Measurements from ENCODE around the gene SMC1A. TPM values are rescaled to one million over a fixed set of nuclear protein-coding genes. Genes with fewer than 3 reads are reported as not detected.

SMC1A gene
- polyA plus RNA-seq, 1 donor (not counting 4 experiments of a cell fraction or from before 2014, with no cell fraction given): 24.2 TPM

GRCh38 chrX:53379008-53379710 lies 43.3 kb downstream of the SMC1A start:
- dilution Hi-C loops (cut with MboI; ENCODE audit: extremely low pct_ligation_motif_present, low sequenced_read_pairs): no loop called here
- Histone ChIP-seq H3K27me3 (ENCODE audit: control insufficient read depth, extremely low read depth, insufficient read depth, low read length) (no peaks in the 10 kb centered on the region), H3K79me2 (ENCODE audit: control insufficient read depth, insufficient read depth, low read length) (no peaks in the 10 kb centered on the region), H3K9me1 (ENCODE audit: control insufficient read depth, extremely low read depth, insufficient read depth, low read length) (no peaks in the 10 kb centered on the region), H3K27ac (ENCODE audit: control insufficient read depth, insufficient read depth, low read length) (no peak overlapping the region), H4K20me1 (ENCODE audit: control insufficient read depth, extremely low read depth, insufficient read depth, low read length) (no peaks in the 10 kb centered on the region), H3K4me3 (ENCODE audit: control insufficient read depth in 2 of 3, extremely low read depth in 1 of 3, insufficient read depth in 2 of 3, low read depth in 1 of 3, low read length in 3 of 3) (no peak overlapping the region), H3K36me3 (ENCODE audit: control insufficient read depth in 2 of 2, extremely low read depth in 1 of 2, insufficient read depth in 2 of 2, low read length in 2 of 2) (peaks cover 17 to 38% of the 10 kb centered on the region in 2 experiments), H3K9me3 (ENCODE audit: control insufficient read depth, low read depth, low read length) (no peaks in the 10 kb centered on the region), H3K4me2 (ENCODE audit: control insufficient read depth, extremely low read depth, insufficient read depth, low read depth, low read length) (no peak overlapping the region), H3K4me1 (ENCODE audit: control insufficient read depth, extremely low read depth, insufficient read depth, low read length) (peaks cover 13% of the 10 kb centered on the region), H3K9ac (ENCODE audit: control insufficient read depth, extremely low read depth, insufficient read depth, low read length) (no peak overlapping the region), H2AFZ (ENCODE audit: control insufficient read depth, low read length) (no peak overlapping the region)
- no peak for TF ChIP-seq EZH2 (IDR thresholded peaks at IDR 0.05; ENCODE audit: low read length)
- TF ChIP-seq, protein P1, sequence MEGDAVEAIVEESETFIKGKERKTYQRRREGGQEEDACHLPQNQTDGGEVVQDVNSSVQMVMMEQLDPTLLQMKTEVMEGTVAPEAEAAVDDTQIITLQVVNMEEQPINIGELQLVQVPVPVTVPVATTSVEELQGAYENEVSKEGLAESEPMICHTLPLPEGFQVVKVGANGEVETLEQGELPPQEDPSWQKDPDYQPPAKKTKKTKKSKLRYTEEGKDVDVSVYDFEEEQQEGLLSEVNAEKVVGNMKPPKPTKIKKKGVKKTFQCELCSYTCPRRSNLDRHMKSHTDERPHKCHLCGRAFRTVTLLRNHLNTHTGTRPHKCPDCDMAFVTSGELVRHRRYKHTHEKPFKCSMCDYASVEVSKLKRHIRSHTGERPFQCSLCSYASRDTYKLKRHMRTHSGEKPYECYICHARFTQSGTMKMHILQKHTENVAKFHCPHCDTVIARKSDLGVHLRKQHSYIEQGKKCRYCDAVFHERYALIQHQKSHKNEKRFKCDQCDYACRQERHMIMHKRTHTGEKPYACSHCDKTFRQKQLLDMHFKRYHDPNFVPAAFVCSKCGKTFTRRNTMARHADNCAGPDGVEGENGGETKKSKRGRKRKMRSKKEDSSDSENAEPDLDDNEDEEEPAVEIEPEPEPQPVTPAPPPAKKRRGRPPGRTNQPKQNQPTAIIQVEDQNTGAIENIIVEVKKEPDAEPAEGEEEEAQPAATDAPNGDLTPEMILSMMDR (optimal IDR thresholded peaks at IDR 0.05 in 1 of 3, IDR thresholded peaks at IDR 0.05 in 1 of 3, conservative IDR thresholded peaks at IDR 0.05 in 1 of 3; ENCODE audit: extremely low read depth in 1 of 3, insufficient read depth in 2 of 3, low read length in 3 of 3): no peak
- FAIRE-seq (no peak), DNase-seq (ENCODE audit: low read depth, low spot score) (no peak)

DNA sequence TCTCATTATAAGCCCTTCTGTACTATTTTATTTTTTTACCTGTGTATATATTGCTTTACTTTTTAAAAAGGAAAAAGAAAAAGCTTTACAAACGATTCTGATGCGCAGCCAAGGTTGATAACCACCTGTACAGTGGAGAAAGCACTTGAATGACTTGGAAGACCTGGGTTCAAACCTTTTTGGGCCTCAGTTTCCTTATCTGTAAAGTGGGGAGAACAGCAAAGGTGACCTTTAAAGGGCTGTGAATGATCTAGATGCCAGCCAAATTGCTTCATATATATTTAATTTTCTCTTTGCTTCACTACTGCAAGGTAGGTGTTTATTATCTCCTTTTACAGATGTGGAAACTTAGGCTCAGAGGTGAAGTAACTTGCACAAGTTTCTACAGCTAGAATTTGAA lies 45.0 kb downstream of the SMC1A start:
- no peak for FAIRE-seq
- dilution Hi-C loops (cut with MboI; ENCODE audit: extremely low pct_ligation_motif_present, low sequenced_read_pairs): no loop called here
- no peaks in the 10 kb centered on the region for H3K27me3 ChIP-seq (ENCODE audit: control insufficient read depth, extremely low read depth, insufficient read depth, low read length)

More for the DNA sequence above, 45.0 kb downstream of the SMC1A start:
- Histone ChIP-seq H2AFZ (ENCODE audit: control insufficient read depth, low read length) (no peak overlapping the region), H3K4me3 (ENCODE audit: control insufficient read depth in 2 of 3, extremely low read depth in 1 of 3, insufficient read depth in 2 of 3, low read depth in 1 of 3, low read length in 3 of 3) (no peak overlapping the region), H3K4me1 (ENCODE audit: control insufficient read depth, extremely low read depth, insufficient read depth, low read length) (no peaks in the 10 kb centered on the region), H3K36me3 (ENCODE audit: control insufficient read depth in 2 of 2, extremely low read depth in 1 of 2, insufficient read depth in 2 of 2, low read length in 2 of 2) (peaks cover 15 to 28% of the 10 kb centered on the region in 2 experiments), H3K9ac (ENCODE audit: control insufficient read depth, extremely low read depth, insufficient read depth, low read length) (no peak overlapping the region), H3K27ac (ENCODE audit: control insufficient read depth, insufficient read depth, low read length) (no peak overlapping the region), H3K9me1 (ENCODE audit: control insufficient read depth, extremely low read depth, insufficient read depth, low read length) (no peaks in the 10 kb centered on the region), H4K20me1 (ENCODE audit: control insufficient read depth, extremely low read depth, insufficient read depth, low read length) (no peaks in the 10 kb centered on the region), H3K4me2 (ENCODE audit: control insufficient read depth, extremely low read depth, insufficient read depth, low read depth, low read length) (no peak overlapping the region), H3K9me3 (ENCODE audit: control insufficient read depth, low read depth, low read length) (no peaks in the 10 kb centered on the region), H3K79me2 (ENCODE audit: control insufficient read depth, insufficient read depth, low read length) (no peaks in the 10 kb centered on the region)
- DNase-seq (ENCODE audit: low read depth, low spot score): no peak
- TF ChIP-seq, protein P1 (optimal IDR thresholded peaks at IDR 0.05 in 1 of 3, IDR thresholded peaks at IDR 0.05 in 1 of 3, conservative IDR thresholded peaks at IDR 0.05 in 1 of 3; ENCODE audit: extremely low read depth in 1 of 3, insufficient read depth in 2 of 3, low read length in 3 of 3): no peak
- no peak for TF ChIP-seq EZH2 (IDR thresholded peaks at IDR 0.05; ENCODE audit: low read length)

All from keratinocyte (primary cell).